ENCODE measurements around the gene ZIK1.

- no peak for TF ChIP-seq CTCF (IDR thresholded peaks at IDR 0.05)
- no peak for TF ChIP-seq POLR2A (IDR thresholded peaks at IDR 0.05)
These were observed 7.3 kb upstream of the ZIK1 start for GRCh38 chr19:57576661-57577060.

Data from uterus (tissue), 2 donors.